Nephron progenitor cell (in vitro differentiated cells): ENCODE results near the gene R3HDM1.
"Not testable (repeated sequence)": the region's sequence is repeated elsewhere in the genome, so short reads cannot be mapped to it uniquely, and the experiment has no call there.

ENCODE experiments used
- DNase-seq: peaks from one replicate; pipeline ENCODE4 v3.0.0; 2021
- H3K27ac Mint-ChIP-seq: 2 replicates; pipeline ENCODE4 v1.8.0; 2021; ENCODE audit warnings: mild to moderate bottlenecking, moderate library complexity, mixed read lengths
- H3K27me3 Mint-ChIP-seq: 2 replicates; pipeline ENCODE4 v1.8.0; 2021; ENCODE audit warnings: mild to moderate bottlenecking, low read depth, mixed read lengths; ENCODE audit not compliant: poor library complexity
- H3K36me3 Mint-ChIP-seq: 2 replicates; pipeline ENCODE4 v1.8.0; 2021; ENCODE audit warnings: low read depth, mixed read lengths
- H3K4me1 Mint-ChIP-seq: 2 replicates; pipeline ENCODE4 v1.8.0; 2021; ENCODE audit warnings: mixed read lengths
- H3K4me3 Mint-ChIP-seq: 2 replicates; pipeline ENCODE4 v1.8.0; 2021; ENCODE audit warnings: mild to moderate bottlenecking, moderate library complexity, mixed read lengths
- H3K9me3 Mint-ChIP-seq: 2 replicates; pipeline ENCODE4 v1.8.0; 2021; ENCODE audit warnings: mild to moderate bottlenecking, moderate library complexity, mixed read lengths
- CTCF ChIP-seq: fragments of 200-600 bp; sonication (generic); IDR thresholded peaks from 2 replicates; pipeline ENCODE4 v1.5.0; 2021; ENCODE audit warnings: antibody characterized with exemption

R3HDM1 gene

GRCh38 chr2:135703300-135703699 lies 172.0 kb downstream of the R3HDM1 start:
- H3K27ac Mint-ChIP-seq, result no peak overlapping the region
- no peaks in the 10 kb centered on the region for H3K4me1 Mint-ChIP-seq
- no peak for DNase-seq
- no peak for TF ChIP-seq CTCF
- H3K27me3 Mint-ChIP-seq, result no peaks in the 10 kb centered on the region
- peaks cover 33% of the 10 kb centered on the region for H3K36me3 Mint-ChIP-seq
- no peak overlapping the region for H3K4me3 Mint-ChIP-seq
- no peaks in the 10 kb centered on the region for H3K9me3 Mint-ChIP-seq

GRCh38 chr2:135704075-135704474 lies 172.8 kb downstream of the R3HDM1 start:
- not testable (repeated sequence) for H3K27me3 Mint-ChIP-seq, H3K9me3 Mint-ChIP-seq, H3K4me3 Mint-ChIP-seq, H3K27ac Mint-ChIP-seq, DNase-seq, H3K4me1 Mint-ChIP-seq
- H3K36me3 Mint-ChIP-seq, result peaks cover 35% of the 10 kb centered on the region

- DNase-seq, result no peak
- peaks cover 5% of the 10 kb centered on the region for H3K4me1 Mint-ChIP-seq
- no peak overlapping the region for H3K27ac Mint-ChIP-seq
Measured at GRCh38 chr2:135708159-135708558, 176.9 kb downstream of the R3HDM1 start.

GRCh38 chr2:135709992-135710391 lies 178.7 kb downstream of the R3HDM1 start:
- peak; percentile 96 for TF ChIP-seq CTCF
- no peaks in the 10 kb centered on the region for H3K27me3 Mint-ChIP-seq
- no peak overlapping the region for H3K4me3 Mint-ChIP-seq
- peaks cover 5% of the 10 kb centered on the region for H3K4me1 Mint-ChIP-seq
- no peaks in the 10 kb centered on the region for H3K9me3 Mint-ChIP-seq
- DNase-seq, result peak; percentile 75
- H3K27ac Mint-ChIP-seq, result no peak overlapping the region
- peaks cover 61% of the 10 kb centered on the region for H3K36me3 Mint-ChIP-seq

More at GRCh38 chr2:135708159-135708558, 176.9 kb downstream of the R3HDM1 start:
- TF ChIP-seq CTCF, result no peak
- Mint-ChIP-seq H3K9me3 (no peaks in the 10 kb centered on the region), H3K4me3 (no peak overlapping the region), H3K27me3 (no peaks in the 10 kb centered on the region), H3K36me3 (peaks cover 48% of the 10 kb centered on the region)

- not testable (repeated sequence) for H3K4me1 Mint-ChIP-seq, DNase-seq, H3K4me3 Mint-ChIP-seq, H3K27ac Mint-ChIP-seq, H3K9me3 Mint-ChIP-seq, H3K27me3 Mint-ChIP-seq
- H3K36me3 Mint-ChIP-seq, result peaks cover 61% of the 10 kb centered on the region
Measured at GRCh38 chr2:135715086-135715485, 183.8 kb downstream of the R3HDM1 start.

GRCh38 chr2:135728064-135728743 lies 196.9 kb downstream of the R3HDM1 start:
- Mint-ChIP-seq H3K9me3 (no peaks in the 10 kb centered on the region), H3K4me1 (peaks cover 9% of the 10 kb centered on the region), H3K36me3 (peaks cover 29% of the 10 kb centered on the region), H3K27ac (no peak overlapping the region), H3K27me3 (no peaks in the 10 kb centered on the region), H3K4me3 (no peak overlapping the region)
- DNase-seq, result no peak
- TF ChIP-seq CTCF, result no peak

GRCh38 chr2:135732561-135732960 lies 201.3 kb downstream of the R3HDM1 start:
- DNase-seq, result no peak
- Mint-ChIP-seq H3K27ac (peak overlapping the region; percentile 81), H3K36me3 (no peaks in the 10 kb centered on the region), H3K4me1 (peaks cover 13% of the 10 kb centered on the region), H3K9me3 (no peaks in the 10 kb centered on the region), H3K27me3 (no peaks in the 10 kb centered on the region), H3K4me3 (no peak overlapping the region)
- TF ChIP-seq CTCF, result no peak
